Hepatocyte (in vitro differentiated cells): Measurements from ENCODE around the gene VPS26C. TPM values are rescaled to one million over a fixed set of nuclear protein-coding genes. Genes with fewer than 3 reads are reported as not detected.
A peak's percentile ranks its signal among the peaks of the same experiment; 100 is the strongest.
"Not testable (repeated sequence)": the region's sequence is repeated elsewhere in the genome, so short reads cannot be mapped to it uniquely, and the experiment has no call there.

Experiments
- DNase-seq: peaks from one replicate; pipeline ENCODE4 v3.0.0-alpha.2; 2016; ENCODE audit warnings: low spot score
- H2AFZ ChIP-seq: fragments of 200-600 bp; sonication (generic); 2 replicates; pipeline ENCODE4 v1.6.0; 2016; ENCODE audit warnings: antibody characterized with exemption, mild to moderate bottlenecking
- H3K27ac ChIP-seq: fragments of 200-600 bp; sonication (generic); 2 replicates; pipeline ENCODE4 v1.5.1; 2016; ENCODE audit warnings: mild to moderate bottlenecking
- H3K27me3 ChIP-seq: fragments of 200-600 bp; sonication (generic); 2 replicates; pipeline ENCODE4 v1.6.1; 2016
- H3K36me3 ChIP-seq: fragments of 200-600 bp; sonication (generic); replicated peaks from 2 replicates; pipeline ENCODE4 v1.5.1; 2016; ENCODE audit warnings: low read depth; ENCODE audit not compliant: insufficient read depth
- H3K4me1 ChIP-seq: fragments of 200-600 bp; sonication (generic); 2 replicates; pipeline ENCODE4 v1.5.1; 2016; ENCODE audit warnings: mild to moderate bottlenecking, moderate library complexity; ENCODE audit not compliant: insufficient read depth
- H3K4me2 ChIP-seq: fragments of 200-600 bp; sonication (generic); 2 replicates; pipeline ENCODE4 v1.6.0; 2016
- H3K4me3 ChIP-seq: fragments of 200-600 bp; sonication (generic); 2 replicates; pipeline ENCODE4 v1.5.1; 2016; ENCODE audit warnings: mild to moderate bottlenecking
- H3K79me2 ChIP-seq: fragments of 200-600 bp; sonication (generic); 2 replicates; pipeline ENCODE4 v1.6.0; 2017; ENCODE audit warnings: mild to moderate bottlenecking
- H3K9me2 ChIP-seq: fragments of 200-600 bp; sonication (generic); replicated peaks from 2 replicates; pipeline ENCODE4 v1.6.0; 2017; ENCODE audit warnings: mild to moderate bottlenecking; ENCODE audit not compliant: insufficient read depth
- H3K9me3 ChIP-seq: fragments of 200-600 bp; sonication (generic); 2 replicates; pipeline ENCODE4 v1.5.1; 2016; ENCODE audit warnings: low read depth, mild to moderate bottlenecking
- H4K20me1 ChIP-seq: fragments of 200-600 bp; sonication (generic); 2 replicates; pipeline ENCODE4 v1.6.0; 2016; ENCODE audit warnings: mild to moderate bottlenecking; ENCODE audit not compliant: insufficient read depth, poor library complexity, severe bottlenecking
- CTCF ChIP-seq: fragments of 200-600 bp; sonication (generic); IDR thresholded peaks from 2 replicates; pipeline ENCODE4 v1.5.1; 2016; ENCODE audit warnings: antibody characterized with exemption, mild to moderate bottlenecking; ENCODE audit not compliant: poor library complexity
- EZH2 ChIP-seq: fragments of 200-600 bp; sonication (generic); IDR thresholded peaks from 2 replicates; pipeline ENCODE4 v1.6.1; 2016; ENCODE audit warnings: antibody characterized with exemption, mild to moderate bottlenecking, borderline replicate concordance
- EZH2phosphoT487 ChIP-seq: fragments of 200-600 bp; sonication (generic); IDR thresholded peaks from one replicate; pipeline ENCODE4 v1.6.1; 2018; ENCODE audit warnings: antibody characterized with exemption, mild to moderate bottlenecking, low read depth, moderate library complexity; ENCODE audit not compliant: unreplicated experiment, severe bottlenecking
- WGBS: methylation state at CpG from one replicate; pipeline ENCODE4 v1.1.6; 2016; ENCODE audit warnings: low lambda C conversion rate; ENCODE audit errors: missing lambda C conversion rate; 5-methylcytosine and 5-hydroxymethylcytosine counted together
- polyA plus RNA-seq: library from polyadenylated mRNA; unstranded; fragments of >200 nt; fragmentation: Nextera tagmentation; extraction: Ambion mirVana; gene quantifications from 2 replicates; pipeline ENCODE4 v1.2.1, GENCODE V29; 2016
- total RNA-seq: library from RNA; depleted of rRNA; stranded (reverse); fragments of >200 nt; gene quantifications from 2 replicates; pipeline ENCODE4 v1.2.3, GENCODE V29; 2014

The VPS26C gene
- total RNA-seq: 74.5 and 75.8 TPM in 2 replicates
- 43.7 and 49.5 TPM in 2 replicates for polyA plus RNA-seq

- WGBS: 1% methylated on average over 75 of the region's 86 CpGs
Measured at GRCh38 chr21:37267269-37268185, at the start of gene VPS26C. Gene VPS26C, minus strand, starts transcription at chr21:37267334. Its CDS starts 40 bp downstream, at chr21:37267294.

GRCh38 chr21:37316072-37316471, 48.9 kb upstream of the VPS26C start:
- not testable (repeated sequence) for H3K79me2 ChIP-seq, H3K36me3 ChIP-seq, H3K9me3 ChIP-seq, H4K20me1 ChIP-seq, H3K9me2 ChIP-seq, H3K4me3 ChIP-seq, H3K4me2 ChIP-seq, DNase-seq, H3K4me1 ChIP-seq, H2AFZ ChIP-seq, H3K27ac ChIP-seq, H3K27me3 ChIP-seq
- WGBS: 89% methylated on average over 2 of the region's 2 CpGs

More at GRCh38 chr21:37267269-37268185, at the start of gene VPS26C:
- Histone ChIP-seq H3K9me3 (no peaks in the 10 kb centered on the region), H3K27ac (peak within 1 kb of the TSS; percentile 98), H3K79me2 (peaks cover 45% of the 10 kb centered on the region), H2AFZ (peak within 1 kb of the TSS; percentile 42), H3K27me3 (no peaks in the 10 kb centered on the region), H4K20me1 (peaks cover 5% of the 10 kb centered on the region), H3K4me3 (peak within 1 kb of the TSS; percentile 58), H3K4me1 (peaks cover 11% of the 10 kb centered on the region), H3K9me2 (no peaks in the 10 kb centered on the region), H3K36me3 (no peaks in the 10 kb centered on the region), H3K4me2 (peak within 1 kb of the TSS; percentile 92)
- TF ChIP-seq EZH2phosphoT487: no peak
- TF ChIP-seq CTCF: no peak
- TF ChIP-seq EZH2: no peak
- peak; percentile 99 for DNase-seq

- Histone ChIP-seq H4K20me1 (no peaks in the 10 kb centered on the region), H2AFZ (no peak overlapping the region), H3K27me3 (no peaks in the 10 kb centered on the region), H3K4me2 (no peak overlapping the region), H3K9me2 (no peaks in the 10 kb centered on the region), H3K4me1 (no peaks in the 10 kb centered on the region), H3K79me2 (no peaks in the 10 kb centered on the region), H3K27ac (no peak overlapping the region), H3K36me3 (no peaks in the 10 kb centered on the region), H3K4me3 (no peak overlapping the region), H3K9me3 (no peaks in the 10 kb centered on the region)
- no peak for DNase-seq
- TF ChIP-seq EZH2phosphoT487 (no peak), CTCF (no peak), EZH2 (no peak)
- 90% methylated on average over 4 of the region's 4 CpGs for WGBS
Measured at GRCh38 chr21:37300114-37300751, 33.1 kb upstream of the VPS26C start.

GRCh38 chr21:37297364-37297763, 30.2 kb upstream of the VPS26C start:
- Histone ChIP-seq H4K20me1 (no peaks in the 10 kb centered on the region), H3K4me1 (no peaks in the 10 kb centered on the region), H3K4me3 (no peak overlapping the region), H3K4me2 (no peak overlapping the region), H3K79me2 (no peaks in the 10 kb centered on the region), H3K9me3 (no peaks in the 10 kb centered on the region), H3K36me3 (no peaks in the 10 kb centered on the region), H3K27me3 (no peaks in the 10 kb centered on the region), H3K9me2 (no peaks in the 10 kb centered on the region), H3K27ac (no peak overlapping the region), H2AFZ (no peak overlapping the region)
- TF ChIP-seq EZH2phosphoT487 (no peak), EZH2 (no peak), CTCF (no peak)
- WGBS: 89% methylated on average over 7 of the region's 7 CpGs
- no peak for DNase-seq
